Nephron (organoid): ENCODE measurements around the gene SLC39A1.

Experiments used
- H3K27ac Mint-ChIP-seq, 3 experiments: 2 replicates each; pipeline ENCODE4 v1.8.0; 2020; ENCODE audit warnings: mixed read lengths in 3 of 3, mild to moderate bottlenecking in 2 of 3, moderate library complexity in 1 of 3
- H3K27me3 Mint-ChIP-seq: 2 replicates; pipeline ENCODE4 v1.8.0; 2021; ENCODE audit warnings: low read depth, mild to moderate bottlenecking, moderate library complexity, mixed read lengths
- H3K36me3 Mint-ChIP-seq: 2 replicates; pipeline ENCODE4 v1.8.0; 2020; ENCODE audit warnings: low read depth, mixed read lengths
- H3K4me1 Mint-ChIP-seq: 2 replicates; pipeline ENCODE4 v1.8.0; 2020; ENCODE audit warnings: mixed read lengths
- H3K4me3 Mint-ChIP-seq, 3 experiments: 2 replicates each; pipeline ENCODE4 v1.8.0; 2020; ENCODE audit warnings: mild to moderate bottlenecking in 3 of 3, mixed read lengths in 3 of 3, moderate library complexity in 2 of 3
- H3K9me3 Mint-ChIP-seq: 2 replicates; pipeline ENCODE4 v1.8.0; 2020; ENCODE audit warnings: mixed read lengths
- TF ChIP-seq, protein P1 (sequence below), 3 experiments: fragments of 200-600 bp; sonication (generic); IDR thresholded peaks; one replicate each; pipeline ENCODE4 v1.5.0; 2021; ENCODE audit warnings: antibody characterized with exemption in 3 of 3; ENCODE audit not compliant: unreplicated experiment in 3 of 3

Gene SLC39A1

GRCh38 chr1:153944827-153945117 lies 18.6 kb downstream of the SLC39A1 start:
- peak overlapping the region; percentile 89 to 97 (median 91) for H3K4me3 Mint-ChIP-seq
- H3K36me3 Mint-ChIP-seq: peaks cover 14% of the 10 kb centered on the region
- H3K27me3 Mint-ChIP-seq: no peaks in the 10 kb centered on the region
- TF ChIP-seq, protein P1, sequence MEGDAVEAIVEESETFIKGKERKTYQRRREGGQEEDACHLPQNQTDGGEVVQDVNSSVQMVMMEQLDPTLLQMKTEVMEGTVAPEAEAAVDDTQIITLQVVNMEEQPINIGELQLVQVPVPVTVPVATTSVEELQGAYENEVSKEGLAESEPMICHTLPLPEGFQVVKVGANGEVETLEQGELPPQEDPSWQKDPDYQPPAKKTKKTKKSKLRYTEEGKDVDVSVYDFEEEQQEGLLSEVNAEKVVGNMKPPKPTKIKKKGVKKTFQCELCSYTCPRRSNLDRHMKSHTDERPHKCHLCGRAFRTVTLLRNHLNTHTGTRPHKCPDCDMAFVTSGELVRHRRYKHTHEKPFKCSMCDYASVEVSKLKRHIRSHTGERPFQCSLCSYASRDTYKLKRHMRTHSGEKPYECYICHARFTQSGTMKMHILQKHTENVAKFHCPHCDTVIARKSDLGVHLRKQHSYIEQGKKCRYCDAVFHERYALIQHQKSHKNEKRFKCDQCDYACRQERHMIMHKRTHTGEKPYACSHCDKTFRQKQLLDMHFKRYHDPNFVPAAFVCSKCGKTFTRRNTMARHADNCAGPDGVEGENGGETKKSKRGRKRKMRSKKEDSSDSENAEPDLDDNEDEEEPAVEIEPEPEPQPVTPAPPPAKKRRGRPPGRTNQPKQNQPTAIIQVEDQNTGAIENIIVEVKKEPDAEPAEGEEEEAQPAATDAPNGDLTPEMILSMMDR (IDR thresholded peaks at IDR 0.05; ENCODE audit: unreplicated experiment in 3 of 3): no peak
- H3K27ac Mint-ChIP-seq: peak overlapping the region in 1 of 3 experiments; percentile 46
- H3K9me3 Mint-ChIP-seq: no peaks in the 10 kb centered on the region
- H3K4me1 Mint-ChIP-seq: peaks cover 10% of the 10 kb centered on the region

DNA sequence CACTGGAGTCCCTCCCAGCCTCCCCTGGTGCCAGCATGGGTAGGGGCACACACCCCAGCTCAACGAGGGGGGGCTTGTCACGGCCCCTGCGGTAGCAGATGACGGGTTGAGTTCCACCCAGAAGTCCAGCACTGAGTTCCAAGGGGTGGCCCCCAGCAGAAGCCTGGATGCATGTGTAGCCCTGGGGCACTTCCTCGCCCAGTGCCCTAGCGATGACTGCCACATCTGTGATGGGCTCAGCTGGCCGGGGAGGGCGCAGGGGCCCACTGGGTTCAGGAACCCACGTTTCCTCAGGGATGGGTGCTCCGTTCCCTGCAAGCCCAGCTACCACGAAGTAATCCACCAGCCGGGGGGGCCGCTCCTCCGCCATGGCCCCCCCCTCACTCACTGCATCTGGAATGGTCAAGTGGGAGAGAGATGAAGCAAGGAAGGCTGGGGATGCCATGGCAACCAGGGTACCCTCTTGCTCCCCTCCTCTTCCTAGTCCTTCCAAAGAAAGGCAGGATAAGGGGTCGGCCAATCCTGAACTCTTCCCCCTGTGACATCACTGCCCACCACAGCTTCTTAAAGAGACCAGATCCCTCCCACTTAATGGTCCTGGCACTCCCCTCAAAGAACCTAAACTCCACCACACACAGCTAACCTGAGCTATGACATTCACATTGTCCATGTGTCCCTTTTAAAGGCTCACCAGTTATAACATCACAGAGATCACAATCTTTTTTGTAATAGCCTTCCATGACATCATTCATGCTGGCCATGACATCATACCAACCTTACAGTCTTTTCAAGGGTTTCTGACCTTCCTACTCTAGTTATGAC lies 19.1 kb downstream of the SLC39A1 start:
- Mint-ChIP-seq H3K4me3 (peak overlapping the region; percentile 89 to 97 (median 91)), H3K27me3 (no peaks in the 10 kb centered on the region), H3K9me3 (no peaks in the 10 kb centered on the region), H3K36me3 (peaks cover 19% of the 10 kb centered on the region), H3K4me1 (peaks cover 10% of the 10 kb centered on the region), H3K27ac (peak overlapping the region in 2 of 3 experiments; percentile 14 to 46)
- TF ChIP-seq, protein P1 (IDR thresholded peaks at IDR 0.05; ENCODE audit: unreplicated experiment in 3 of 3): no peak

- Mint-ChIP-seq H3K27me3 (no peaks in the 10 kb centered on the region), H3K4me3 (no peak overlapping the region), H3K27ac (no peak overlapping the region), H3K36me3 (peaks cover 19% of the 10 kb centered on the region), H3K4me1 (peaks cover 10% of the 10 kb centered on the region), H3K9me3 (no peaks in the 10 kb centered on the region)
- TF ChIP-seq, protein P1 (IDR thresholded peaks at IDR 0.05; ENCODE audit: unreplicated experiment in 3 of 3): no peak
Measured at GRCh38 chr1:153942766-153943549, 20.4 kb downstream of the SLC39A1 start.

DNA sequence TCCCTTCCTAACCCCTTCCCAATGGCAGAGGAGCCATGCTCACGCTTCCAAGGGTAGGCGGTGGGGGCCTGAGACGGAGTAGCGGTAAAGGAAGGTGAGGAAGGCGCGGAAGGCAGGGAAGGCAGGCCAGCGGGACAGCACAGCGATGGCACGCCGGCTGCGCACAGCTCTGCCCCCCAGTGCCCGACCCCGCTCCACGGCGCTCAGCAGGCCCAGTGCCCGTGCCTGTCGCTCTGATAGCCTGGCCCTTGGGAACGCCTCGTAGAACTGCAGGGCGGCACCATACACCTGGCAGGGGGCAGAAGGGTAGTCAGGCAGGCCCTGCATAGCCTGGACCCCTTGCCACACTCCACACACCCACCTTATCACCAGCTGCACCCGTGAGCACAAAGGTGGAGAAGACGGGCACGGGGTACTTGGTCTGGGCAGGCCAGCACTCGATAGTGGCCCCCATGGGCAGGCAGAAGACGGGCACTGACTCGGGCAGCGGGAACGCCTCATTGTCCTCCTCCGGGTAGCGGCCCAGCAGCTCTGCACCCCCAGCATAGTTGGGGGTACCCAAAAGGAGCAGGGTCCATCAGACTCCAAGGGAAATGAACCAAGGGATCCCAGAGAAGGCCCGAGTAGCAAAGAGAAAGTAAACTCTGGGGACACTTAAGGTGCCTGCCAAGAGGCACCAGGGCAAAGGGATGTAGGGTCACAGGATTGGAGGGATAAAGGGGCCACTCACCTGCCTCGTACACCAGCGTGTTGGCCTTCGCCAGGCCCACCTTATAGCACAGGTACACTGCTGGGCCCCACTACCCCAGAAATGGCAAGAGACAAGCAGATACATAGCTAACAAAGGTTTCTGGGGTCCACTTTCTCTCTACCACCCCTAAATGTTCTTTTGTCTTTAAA lies 21.3 kb downstream of the SLC39A1 start:
- Mint-ChIP-seq H3K9me3 (no peaks in the 10 kb centered on the region), H3K4me1 (peaks cover 10% of the 10 kb centered on the region), H3K27me3 (no peaks in the 10 kb centered on the region), H3K27ac (no peak overlapping the region), H3K4me3 (peak overlapping the region in 1 of 3 experiments; percentile 43), H3K36me3 (peaks cover 26% of the 10 kb centered on the region)
- TF ChIP-seq, protein P1 (IDR thresholded peaks at IDR 0.05; ENCODE audit: unreplicated experiment in 3 of 3): no peak

DNA sequence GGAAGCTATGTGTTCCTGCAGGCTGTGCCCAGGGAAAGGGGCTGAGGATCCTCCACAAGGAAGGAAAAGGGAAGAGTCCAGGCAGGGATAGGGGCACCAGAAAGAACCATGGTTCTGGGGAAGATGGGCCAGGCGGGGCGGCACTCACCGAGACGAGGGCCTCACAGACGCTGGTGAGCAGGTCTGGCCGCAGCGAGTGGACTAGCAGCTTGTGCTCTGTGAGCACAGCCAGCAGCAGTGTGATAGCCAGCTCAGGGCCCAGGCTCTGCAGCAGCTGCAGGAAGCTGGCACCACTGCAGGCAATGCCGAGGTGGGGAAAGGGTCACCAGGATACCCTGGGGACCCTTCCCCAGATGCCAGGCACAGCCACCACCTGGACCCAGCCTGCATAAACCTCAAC lies 22.6 kb downstream of the SLC39A1 start:
- peaks cover 10% of the 10 kb centered on the region for H3K4me1 Mint-ChIP-seq
- H3K9me3 Mint-ChIP-seq: no peaks in the 10 kb centered on the region
- TF ChIP-seq, protein P1 (IDR thresholded peaks at IDR 0.05; ENCODE audit: unreplicated experiment in 3 of 3): no peak
- H3K36me3 Mint-ChIP-seq: peaks cover 37% of the 10 kb centered on the region
- no peaks in the 10 kb centered on the region for H3K27me3 Mint-ChIP-seq
- H3K4me3 Mint-ChIP-seq: no peak overlapping the region
- no peak overlapping the region for H3K27ac Mint-ChIP-seq
